Measurements from ENCODE around the gene NDUFA9. TPM values are rescaled to one million over a fixed set of nuclear protein-coding genes. Genes with fewer than 3 reads are reported as not detected.

The NDUFA9 gene
- total RNA-seq, 1 donor from 2014 or later: 118 TPM

DNA sequence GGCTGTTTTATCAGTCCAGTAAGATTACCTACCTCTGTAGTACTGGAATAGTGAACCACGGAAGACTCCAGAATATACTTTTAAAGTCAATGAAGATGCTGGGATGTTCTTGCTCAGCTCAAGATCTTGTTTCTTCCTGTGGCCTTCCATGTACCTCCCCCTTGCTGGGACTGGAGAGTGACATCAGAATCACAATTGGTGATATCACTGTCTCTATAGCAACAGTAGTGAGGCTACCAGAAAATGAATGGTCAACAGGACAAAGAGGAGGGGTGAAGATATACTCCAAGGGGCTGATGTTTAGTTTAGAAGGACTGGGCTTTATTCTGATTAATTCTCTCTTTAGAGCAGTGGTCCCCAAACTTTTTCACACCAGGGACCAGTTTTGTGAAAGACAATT lies 3.9 kb upstream of the NDUFA9 start:
- no peak overlapping the region for H3K27ac Mint-ChIP-seq
- H3K4me3 Mint-ChIP-seq: no peak overlapping the region
- intact Hi-C loops (cut with micrococcal nuclease): loop anchor here (5.0 kb wide), 1 partner anchor 323 kb away; the partner anchor contains the start of gene TIGAR
- H3K4me1 Mint-ChIP-seq (ENCODE audit: low read depth): peaks cover 20% of the 10 kb centered on the region
- H3K36me3 Mint-ChIP-seq (ENCODE audit: low read depth): no peaks in the 10 kb centered on the region
- peaks cover 11% of the 10 kb centered on the region for H3K27me3 Mint-ChIP-seq (ENCODE audit: insufficient read depth)
- DNase-seq (ENCODE audit: low spot score): no peak
- H3K9me3 Mint-ChIP-seq: no peaks in the 10 kb centered on the region

DNA sequence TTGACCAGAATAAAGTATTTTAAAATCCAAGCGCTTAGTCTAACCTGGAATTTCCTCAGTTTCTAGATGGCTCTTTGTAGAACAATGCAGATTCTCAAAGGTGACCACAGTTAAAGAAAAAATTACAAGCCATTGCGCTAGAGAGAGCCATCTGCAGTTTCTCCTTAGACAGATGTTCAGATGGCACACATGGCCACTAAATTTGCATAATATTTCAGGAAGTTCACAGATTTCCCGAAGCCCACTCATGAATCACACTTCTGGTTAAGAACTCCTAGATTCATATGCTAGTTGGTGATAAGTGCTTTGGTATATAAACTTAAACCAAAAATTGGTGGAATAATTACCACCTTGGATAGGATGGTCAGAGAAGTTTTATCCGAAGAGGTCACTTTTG lies 812 bp upstream of the NDUFA9 start:
- intact Hi-C loops (cut with micrococcal nuclease): loop anchor here (5.0 kb wide), 1 partner anchor 326 kb away; the partner anchor contains the start of gene TIGAR
- DNase-seq (ENCODE audit: low spot score): no peak
- Mint-ChIP-seq H3K27ac (peak overlapping the region; percentile 91), H3K4me3 (peak overlapping the region; percentile 98), H3K36me3 (ENCODE audit: low read depth) (peaks cover 5% of the 10 kb centered on the region), H3K9me3 (no peaks in the 10 kb centered on the region), H3K4me1 (ENCODE audit: low read depth) (peaks cover 40% of the 10 kb centered on the region), H3K27me3 (ENCODE audit: insufficient read depth) (peaks cover 11% of the 10 kb centered on the region)

DNA sequence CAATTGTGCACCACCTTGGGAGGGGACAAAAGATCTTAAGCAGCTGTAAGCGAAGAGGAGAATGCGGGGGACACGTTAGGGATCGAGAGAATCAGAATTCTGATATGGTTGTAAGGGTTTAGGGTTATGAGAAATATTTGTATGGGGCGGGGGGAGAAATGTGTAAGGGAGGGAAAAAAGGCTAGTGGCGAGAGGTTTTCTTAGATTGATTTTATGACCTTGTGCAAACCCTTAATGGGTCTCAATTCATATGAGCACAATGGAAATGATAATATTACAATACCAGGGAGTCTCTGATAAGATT lies 396 bp downstream of the NDUFA9 start:
- Mint-ChIP-seq H3K9me3 (no peaks in the 10 kb centered on the region), H3K27me3 (ENCODE audit: insufficient read depth) (peaks cover 5% of the 10 kb centered on the region), H3K4me1 (ENCODE audit: low read depth) (peaks cover 49% of the 10 kb centered on the region), H3K4me3 (peak overlapping the region; percentile 98), H3K27ac (peak overlapping the region; percentile 91), H3K36me3 (ENCODE audit: low read depth) (peaks cover 6% of the 10 kb centered on the region)
- no peak for DNase-seq (ENCODE audit: low spot score)
- intact Hi-C loops (cut with micrococcal nuclease): loop anchor here (1.0 to 5.0 kb wide), 4 partner anchors 45 to 327 kb away; partner anchors contain the start of genes RAD51AP1 and TIGAR

DNA sequence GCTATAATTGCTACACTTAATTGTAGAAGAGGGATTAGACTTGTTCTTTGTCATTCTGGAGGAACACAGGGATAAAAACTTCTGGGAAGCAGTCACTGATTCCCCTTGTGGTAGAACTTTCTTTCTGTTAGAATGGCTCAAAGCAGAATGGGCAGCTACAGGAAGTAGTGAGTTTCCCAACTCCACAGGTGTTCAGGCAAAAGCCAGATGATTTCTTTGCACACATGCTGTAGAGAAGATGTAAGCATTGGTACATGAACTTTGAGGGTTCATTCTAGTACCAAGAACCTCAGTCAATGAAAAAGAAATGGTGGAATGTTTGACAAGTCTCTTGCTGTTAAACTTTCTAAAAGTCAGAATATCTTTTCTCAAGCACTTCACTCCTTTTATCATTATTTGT lies 4.3 kb downstream of the NDUFA9 start:
- Mint-ChIP-seq H3K4me3 (no peak overlapping the region), H3K9me3 (no peaks in the 10 kb centered on the region), H3K27ac (no peak overlapping the region), H3K4me1 (ENCODE audit: low read depth) (peaks cover 40% of the 10 kb centered on the region), H3K36me3 (ENCODE audit: low read depth) (peaks cover 24% of the 10 kb centered on the region), H3K27me3 (ENCODE audit: insufficient read depth) (no peaks in the 10 kb centered on the region)
- DNase-seq (ENCODE audit: low spot score): no peak
- intact Hi-C loops (cut with micrococcal nuclease): no loop called here

DNA sequence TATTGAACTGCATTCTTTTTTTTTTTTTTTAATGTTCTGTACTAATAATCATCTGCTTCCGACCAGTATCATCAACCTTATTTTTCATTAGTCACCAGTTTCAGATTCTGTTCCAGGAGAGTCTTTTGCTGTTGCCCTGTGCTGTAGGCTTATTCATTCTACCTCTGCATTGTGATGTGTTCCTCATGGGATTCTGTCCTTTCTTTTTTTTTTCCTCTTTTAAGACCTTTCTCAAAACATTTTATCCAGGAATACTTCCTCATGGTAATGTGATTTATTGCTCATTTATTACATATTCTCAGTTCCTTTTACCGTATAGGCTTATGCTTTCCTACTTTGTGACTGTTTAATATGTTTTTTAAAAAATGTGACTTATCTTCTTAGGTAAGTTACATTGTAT lies 4.8 kb downstream of the NDUFA9 start:
- intact Hi-C loops (cut with micrococcal nuclease): no loop called here
- peaks cover 24% of the 10 kb centered on the region for H3K36me3 Mint-ChIP-seq (ENCODE audit: low read depth)
- H3K4me1 Mint-ChIP-seq (ENCODE audit: low read depth): peaks cover 36% of the 10 kb centered on the region
- H3K27me3 Mint-ChIP-seq (ENCODE audit: insufficient read depth): no peaks in the 10 kb centered on the region
- H3K27ac Mint-ChIP-seq: no peak overlapping the region
- no peak overlapping the region for H3K4me3 Mint-ChIP-seq
- no peak for DNase-seq (ENCODE audit: low spot score)
- H3K9me3 Mint-ChIP-seq: no peaks in the 10 kb centered on the region

DNA sequence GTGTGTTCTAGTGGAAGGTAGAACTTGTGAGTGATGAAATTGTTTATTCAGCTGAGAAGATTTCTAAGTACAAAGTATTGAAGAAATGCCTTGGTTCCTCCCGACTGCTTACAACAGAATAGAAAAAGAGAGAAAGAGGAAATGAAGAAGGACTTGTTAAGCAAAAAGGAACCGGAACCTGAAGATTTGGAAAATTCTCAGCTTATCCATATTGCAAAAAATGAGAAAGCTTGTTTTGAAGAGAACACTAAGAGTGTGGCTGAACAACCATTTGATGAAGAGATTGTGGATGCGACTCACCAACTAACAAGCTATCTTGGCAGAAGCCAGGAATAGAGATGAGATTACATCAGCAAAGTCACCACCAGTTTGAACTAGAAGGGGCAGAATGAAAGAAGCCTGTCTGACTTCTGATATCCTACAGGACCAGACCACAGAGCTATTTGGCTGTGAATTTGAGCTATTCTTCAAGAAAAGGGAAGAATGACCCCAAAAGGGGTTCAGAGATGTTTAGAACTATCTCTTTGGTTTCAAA lies 15.1 kb downstream of the NDUFA9 start:
- Mint-ChIP-seq H3K4me3 (no peak overlapping the region), H3K27me3 (ENCODE audit: insufficient read depth) (no peaks in the 10 kb centered on the region), H3K4me1 (ENCODE audit: low read depth) (no peaks in the 10 kb centered on the region), H3K27ac (no peak overlapping the region), H3K36me3 (ENCODE audit: low read depth) (peaks cover 42% of the 10 kb centered on the region), H3K9me3 (no peaks in the 10 kb centered on the region)
- intact Hi-C loops (cut with micrococcal nuclease): no loop called here
- no peak for DNase-seq (ENCODE audit: low spot score)

DNA sequence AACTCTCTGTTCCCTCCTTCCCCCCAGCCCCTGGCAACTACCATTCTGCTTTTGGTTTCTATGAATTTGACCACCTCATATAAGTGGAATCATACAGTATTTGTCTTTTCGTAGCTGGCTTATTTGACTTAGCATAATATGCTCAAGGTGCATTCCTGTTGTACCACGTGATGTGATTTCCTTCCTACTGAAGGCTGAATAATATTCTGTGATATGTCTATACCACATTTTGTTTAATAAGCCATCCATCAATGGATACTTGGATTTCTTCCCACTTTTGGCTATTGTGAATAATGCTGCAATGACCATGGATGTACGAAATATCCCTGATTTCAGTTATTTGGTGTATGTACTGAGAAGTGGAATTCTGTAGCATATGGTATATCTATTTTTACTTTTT lies 16.3 kb downstream of the NDUFA9 start:
- no peaks in the 10 kb centered on the region for H3K27me3 Mint-ChIP-seq (ENCODE audit: insufficient read depth)
- H3K4me3 Mint-ChIP-seq: no peak overlapping the region
- H3K9me3 Mint-ChIP-seq: no peaks in the 10 kb centered on the region
- no peaks in the 10 kb centered on the region for H3K4me1 Mint-ChIP-seq (ENCODE audit: low read depth)
- no peak for DNase-seq (ENCODE audit: low spot score)
- peaks cover 47% of the 10 kb centered on the region for H3K36me3 Mint-ChIP-seq (ENCODE audit: low read depth)
- H3K27ac Mint-ChIP-seq: no peak overlapping the region
- intact Hi-C loops (cut with micrococcal nuclease): no loop called here

DNA sequence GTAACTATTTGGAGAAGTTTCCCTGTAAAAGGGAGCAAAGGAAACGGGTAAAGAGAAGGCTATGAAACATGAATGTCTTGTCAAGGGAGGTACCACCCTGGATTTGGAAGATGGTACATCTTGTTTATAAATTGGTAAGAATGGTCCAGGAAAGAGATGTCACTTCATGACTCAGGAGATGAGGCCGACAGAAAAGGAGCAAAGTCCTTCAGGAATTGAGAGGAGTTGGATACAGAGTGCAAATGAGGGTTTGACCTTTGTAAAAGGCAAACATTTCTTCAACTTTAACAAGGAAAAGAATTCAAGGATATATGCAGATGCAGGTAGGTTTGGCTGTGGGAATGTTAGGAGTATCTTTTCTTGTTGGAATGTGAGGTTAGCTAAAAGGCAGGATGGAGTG lies 30.8 kb downstream of the NDUFA9 start:
- Mint-ChIP-seq H3K4me1 (ENCODE audit: low read depth) (no peaks in the 10 kb centered on the region), H3K4me3 (no peak overlapping the region), H3K9me3 (peaks cover 4% of the 10 kb centered on the region), H3K27me3 (ENCODE audit: insufficient read depth) (no peaks in the 10 kb centered on the region), H3K27ac (no peak overlapping the region), H3K36me3 (ENCODE audit: low read depth) (peaks cover 36% of the 10 kb centered on the region)
- no peak for DNase-seq (ENCODE audit: low spot score)
- intact Hi-C loops (cut with micrococcal nuclease): no loop called here

DNA sequence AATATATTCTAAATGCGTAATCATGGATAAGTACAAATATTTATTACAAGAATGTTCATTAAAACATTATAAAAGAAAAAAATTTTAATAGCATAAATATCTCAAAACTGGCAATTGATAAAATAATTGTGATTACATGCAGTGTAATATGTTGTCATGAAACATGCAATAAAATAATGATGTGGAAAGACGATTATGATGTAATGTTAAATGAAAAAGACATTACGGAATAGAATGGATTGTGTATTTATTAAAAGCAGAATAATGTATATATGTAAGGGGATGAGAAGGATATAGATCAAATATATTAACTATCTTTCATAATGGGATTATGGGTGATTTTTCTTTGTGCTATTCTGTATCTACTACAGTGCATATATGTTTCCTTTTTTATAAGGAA lies 32.8 kb downstream of the NDUFA9 start:
- Mint-ChIP-seq H3K27ac (no peak overlapping the region), H3K4me1 (ENCODE audit: low read depth) (no peaks in the 10 kb centered on the region), H3K27me3 (ENCODE audit: insufficient read depth) (no peaks in the 10 kb centered on the region), H3K4me3 (no peak overlapping the region), H3K36me3 (ENCODE audit: low read depth) (peaks cover 38% of the 10 kb centered on the region), H3K9me3 (no peaks in the 10 kb centered on the region)
- no peak for DNase-seq (ENCODE audit: low spot score)
- intact Hi-C loops (cut with micrococcal nuclease): no loop called here

DNA sequence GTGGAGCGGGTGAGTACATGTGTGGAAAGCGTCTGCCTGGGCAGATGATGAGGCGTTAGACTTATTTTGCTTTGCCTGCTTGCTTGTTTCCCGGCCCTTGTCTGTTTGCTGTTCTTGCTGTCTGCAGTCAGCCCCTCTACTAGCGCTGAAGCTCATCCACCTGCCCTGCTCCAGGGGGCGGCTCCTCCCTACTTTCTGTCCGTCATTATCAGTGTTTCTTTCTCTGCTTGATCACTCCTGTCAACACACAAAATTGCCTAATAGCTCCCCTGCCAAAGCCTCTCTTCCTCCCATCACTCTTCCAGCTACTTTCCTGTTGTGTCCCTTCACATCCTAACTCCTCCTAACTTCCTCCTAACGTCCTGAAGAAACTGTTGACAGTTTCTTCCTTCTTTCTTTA lies 36.4 kb downstream of the NDUFA9 start:
- intact Hi-C loops (cut with micrococcal nuclease): no loop called here
- no peaks in the 10 kb centered on the region for H3K27me3 Mint-ChIP-seq (ENCODE audit: insufficient read depth)
- H3K9me3 Mint-ChIP-seq: no peaks in the 10 kb centered on the region
- no peaks in the 10 kb centered on the region for H3K4me1 Mint-ChIP-seq (ENCODE audit: low read depth)
- no peak overlapping the region for H3K4me3 Mint-ChIP-seq
- H3K27ac Mint-ChIP-seq: no peak overlapping the region
- H3K36me3 Mint-ChIP-seq (ENCODE audit: low read depth): peaks cover 36% of the 10 kb centered on the region
- no peak for DNase-seq (ENCODE audit: low spot score)

DNA sequence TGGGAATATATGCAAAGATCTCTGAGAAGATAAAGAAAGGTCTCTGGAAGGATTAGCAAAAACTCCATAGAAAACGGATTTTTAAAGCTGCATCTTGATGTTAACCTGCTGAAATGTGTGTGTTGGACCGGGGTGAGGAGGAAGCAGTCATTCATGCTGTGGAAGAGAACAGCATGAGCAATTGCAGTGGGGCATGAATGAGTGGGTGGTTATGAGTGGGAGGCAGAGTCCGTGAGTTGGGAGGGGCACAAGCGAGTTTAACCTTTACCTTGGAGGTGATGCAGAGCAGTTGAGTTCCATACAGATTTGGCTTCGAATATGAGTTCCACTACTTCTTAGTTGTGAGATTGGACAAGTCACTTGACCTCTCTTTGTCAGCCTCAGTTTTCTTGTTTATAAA lies 41.8 kb downstream of the NDUFA9 start:
- Mint-ChIP-seq H3K27me3 (ENCODE audit: insufficient read depth) (no peaks in the 10 kb centered on the region), H3K4me1 (ENCODE audit: low read depth) (no peaks in the 10 kb centered on the region), H3K36me3 (ENCODE audit: low read depth) (peaks cover 21% of the 10 kb centered on the region), H3K9me3 (no peaks in the 10 kb centered on the region), H3K4me3 (no peak overlapping the region), H3K27ac (no peak overlapping the region)
- intact Hi-C loops (cut with micrococcal nuclease): no loop called here
- DNase-seq (ENCODE audit: low spot score): no peak

Other genes with a start within 250 kb of the NDUFA9 start
- gene FGF6, start 203.3 kb upstream of the NDUFA9 start, total RNA-seq: not detected in 2 replicates
- gene RAD51AP1, start 110.2 kb upstream of the NDUFA9 start, total RNA-seq: 34.1 and 39.4 TPM in 2 replicates
- 25.7 and 29.8 TPM in 2 replicates for gene DYRK4, start 86.9 kb upstream of the NDUFA9 start, total RNA-seq
- gene AKAP3, start 63 bp upstream of the NDUFA9 start, total RNA-seq: 0.65 and 1.1 TPM in 2 replicates
- 0.39 and 2.1 TPM in 2 replicates for gene GALNT8, start 71.3 kb downstream of the NDUFA9 start, total RNA-seq

Measured in activated T-helper 1 cell treated with anti-CD3 and anti-CD28 coated beads, Interleukin-12 subunit alpha, Interleukin-12 subunit beta, Interleukin-2, Interleukin-4 antibody, amounts not matched to agents 30 ng/mL and 10 ng/mL and 1 ng/mL, durations not matched to agents 14 hours and 24 hours and 36 hours (primary cell).